Fibroblast of lung (primary cell): ENCODE measurements around the gene RNLS.

ENCODE experiments used
- CTCF ChIP-seq, 2 donors: IDR thresholded peaks in 1 of 2; conservative IDR thresholded peaks in 1 of 2; 1 replicate in 1 of 2; 2 replicates in 1 of 2; pipeline ENCODE4 v1.5.1; 2011 to 2012; ENCODE audit warnings: low read length in 2 of 2, control low read depth in 1 of 2, inconsistent platforms in 1 of 2, low read depth in 1 of 2, mild to moderate bottlenecking in 1 of 2
- EZH2 ChIP-seq: IDR thresholded peaks from 2 replicates; pipeline ENCODE4 v1.5.1; 2012; ENCODE audit warnings: low read length, control low read depth, mild to moderate bottlenecking; ENCODE audit errors: missing control alignments

- TF ChIP-seq CTCF (conservative IDR thresholded peaks at IDR 0.05 in 1 of 2, IDR thresholded peaks at IDR 0.05 in 1 of 2; ENCODE audit: low read depth in 1 of 2, low read length in 2 of 2) (no peak), EZH2 (no peak)
These were observed 236.1 kb downstream of the RNLS start for GRCh38 chr10:88347022-88347421.
